ENCODE data around the gene WFIKKN1.

DNA sequence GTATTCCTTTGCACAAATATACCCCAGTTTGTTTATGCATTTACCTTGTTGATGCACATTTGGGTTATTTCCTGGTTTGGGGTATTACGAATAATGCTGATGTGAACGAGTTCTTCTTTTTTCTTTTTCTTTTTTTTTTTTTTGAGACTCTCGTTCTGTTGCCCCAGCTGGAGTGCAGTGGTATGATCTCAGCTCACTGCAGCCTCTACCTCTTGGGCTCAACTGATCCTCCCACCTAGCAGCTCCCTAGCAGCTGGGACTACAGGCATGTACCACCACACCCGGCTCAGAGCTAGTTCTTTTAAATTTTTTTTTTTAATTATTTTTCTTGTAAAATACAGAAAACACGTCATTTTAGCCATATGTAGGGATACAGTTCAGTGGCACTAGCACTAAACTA is 26.9 kb upstream of the WFIKKN1 start:
- no peak for TF ChIP-seq EZH2 (IDR thresholded peaks at IDR 0.05; ENCODE audit: low read length, unreplicated experiment)
- TF ChIP-seq, protein P1, sequence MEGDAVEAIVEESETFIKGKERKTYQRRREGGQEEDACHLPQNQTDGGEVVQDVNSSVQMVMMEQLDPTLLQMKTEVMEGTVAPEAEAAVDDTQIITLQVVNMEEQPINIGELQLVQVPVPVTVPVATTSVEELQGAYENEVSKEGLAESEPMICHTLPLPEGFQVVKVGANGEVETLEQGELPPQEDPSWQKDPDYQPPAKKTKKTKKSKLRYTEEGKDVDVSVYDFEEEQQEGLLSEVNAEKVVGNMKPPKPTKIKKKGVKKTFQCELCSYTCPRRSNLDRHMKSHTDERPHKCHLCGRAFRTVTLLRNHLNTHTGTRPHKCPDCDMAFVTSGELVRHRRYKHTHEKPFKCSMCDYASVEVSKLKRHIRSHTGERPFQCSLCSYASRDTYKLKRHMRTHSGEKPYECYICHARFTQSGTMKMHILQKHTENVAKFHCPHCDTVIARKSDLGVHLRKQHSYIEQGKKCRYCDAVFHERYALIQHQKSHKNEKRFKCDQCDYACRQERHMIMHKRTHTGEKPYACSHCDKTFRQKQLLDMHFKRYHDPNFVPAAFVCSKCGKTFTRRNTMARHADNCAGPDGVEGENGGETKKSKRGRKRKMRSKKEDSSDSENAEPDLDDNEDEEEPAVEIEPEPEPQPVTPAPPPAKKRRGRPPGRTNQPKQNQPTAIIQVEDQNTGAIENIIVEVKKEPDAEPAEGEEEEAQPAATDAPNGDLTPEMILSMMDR (conservative IDR thresholded peaks at IDR 0.05; ENCODE audit: low read depth, low read length) = no peak
- TF ChIP-seq EZH2phosphoT487 (IDR thresholded peaks at IDR 0.05; ENCODE audit: borderline replicate concordance, low read length) = no peak
